GM23248 (cell line): ENCODE results near the gene CCDC187. TPM values are rescaled to one million over a fixed set of nuclear protein-coding genes. Genes with fewer than 3 reads are reported as not detected.

Source experiments
- DNase-seq: peaks from one replicate; pipeline ENCODE4 v3.0.0-alpha.2; 2015
- H2AFZ ChIP-seq: fragments of 200-600 bp; sonication (generic); 2 replicates; pipeline ENCODE4 v1.6.1; 2016; ENCODE audit warnings: antibody characterized with exemption
- H3F3A ChIP-seq: fragments of 200-600 bp; sonication (generic); 2 replicates; pipeline ENCODE4 v1.6.1; 2016; ENCODE audit warnings: mild to moderate bottlenecking, antibody characterized with exemption, mixed run types; ENCODE audit not compliant: insufficient read depth
- H3K27ac ChIP-seq: fragments of 200-600 bp; sonication (generic); 2 replicates; pipeline ENCODE4 v1.5.1; 2016; ENCODE audit warnings: mild to moderate bottlenecking
- H3K27me3 ChIP-seq: fragments of 200-600 bp; sonication (generic); replicated peaks from 2 replicates; pipeline ENCODE4 v1.6.1; 2016; ENCODE audit warnings: mild to moderate bottlenecking; ENCODE audit not compliant: insufficient read depth
- H3K36me3 ChIP-seq: fragments of 200-600 bp; sonication (generic); 2 replicates; pipeline ENCODE4 v1.6.1; 2016; ENCODE audit warnings: low read depth, mild to moderate bottlenecking
- H3K4me1 ChIP-seq: fragments of 200-600 bp; sonication (generic); 2 replicates; pipeline ENCODE4 v1.6.1; 2016; ENCODE audit warnings: mild to moderate bottlenecking; ENCODE audit not compliant: insufficient read depth
- H3K4me2 ChIP-seq: fragments of 200-600 bp; sonication (generic); one replicate; pipeline ENCODE4 v1.6.1; 2016; ENCODE audit warnings: mild to moderate bottlenecking; ENCODE audit not compliant: unreplicated experiment
- H3K4me3 ChIP-seq: fragments of 200-600 bp; sonication (generic); 2 replicates; pipeline ENCODE4 v1.5.1; 2016; ENCODE audit warnings: mild to moderate bottlenecking
- H3K79me2 ChIP-seq: fragments of 200-600 bp; sonication (generic); 2 replicates; pipeline ENCODE4 v1.6.1; 2016; ENCODE audit warnings: mild to moderate bottlenecking; ENCODE audit not compliant: insufficient read depth
- H3K9ac ChIP-seq: fragments of 200-600 bp; sonication (generic); 2 replicates; pipeline ENCODE4 v1.6.1; 2016; ENCODE audit warnings: mild to moderate bottlenecking
- H3K9me2 ChIP-seq: fragments of 200-600 bp; sonication (generic); 2 replicates; pipeline ENCODE4 v1.6.1; 2016; ENCODE audit warnings: mixed run types, mild to moderate bottlenecking, moderate library complexity; ENCODE audit not compliant: insufficient read depth
- H3K9me3 ChIP-seq: fragments of 200-600 bp; sonication (generic); one replicate; pipeline ENCODE4 v1.6.1; 2017; ENCODE audit warnings: low read depth
- H4K20me1 ChIP-seq: fragments of 200-600 bp; sonication (generic); 2 replicates; pipeline ENCODE4 v1.6.0; 2016; ENCODE audit not compliant: insufficient read depth
- EZH2 ChIP-seq: fragments of 200-600 bp; sonication (generic); IDR thresholded peaks from 2 replicates; pipeline ENCODE4 v1.6.1; 2018; ENCODE audit warnings: antibody characterized with exemption, mild to moderate bottlenecking; ENCODE audit not compliant: insufficient read depth, poor library complexity, severe bottlenecking
- EZH2phosphoT487 ChIP-seq: fragments of 200-600 bp; sonication (generic); IDR thresholded peaks from 2 replicates; pipeline ENCODE4 v1.6.1; 2018; ENCODE audit warnings: antibody characterized with exemption, moderate library complexity, mild to moderate bottlenecking, low read depth; ENCODE audit not compliant: insufficient read depth
- WGBS, 2 experiments: methylation state at CpG; one replicate each; pipeline ENCODE4 v1.1.6; 2015 to 2017; ENCODE audit warnings: low lambda C conversion rate in 2 of 2, low coverage in 1 of 2; ENCODE audit errors: missing lambda C conversion rate in 2 of 2; 5-methylcytosine and 5-hydroxymethylcytosine counted together
- in situ Hi-C: fragments of 300-500 bp; cut with MboI; formaldehyde crosslinking; loops from 2 replicates; pipeline ENCODE4 v1.15.0; 2020
- polyA plus RNA-seq: library from polyadenylated mRNA; unstranded; fragments of >200 nt; fragmentation: Nextera tagmentation; extraction: Ambion mirVana; gene quantifications from 2 replicates; pipeline ENCODE4 v1.2.1, GENCODE V29; 2016
- total RNA-seq: library from RNA; depleted of rRNA; stranded (reverse); fragments of >200 nt; shearing (Covaris generic); gene quantifications from 2 replicates; pipeline ENCODE4 v1.2.3, GENCODE V29; 2014

CCDC187 gene
- total and polyA plus RNA-seq, 2 experiments from 2014 or later: not detected

GRCh38 chr9:136280535-136281315 lies 23.2 kb downstream of the CCDC187 start:
- no peak for DNase-seq
- no peak overlapping the region for H3K4me3 ChIP-seq
- no peaks in the 10 kb centered on the region for H3K36me3 ChIP-seq
- no peaks in the 10 kb centered on the region for H4K20me1 ChIP-seq
- no peaks in the 10 kb centered on the region for H3K9me2 ChIP-seq
- in situ Hi-C loops: no loop called here
- H3K9ac ChIP-seq: no peak overlapping the region
- TF ChIP-seq EZH2phosphoT487: no peak
- no peak for TF ChIP-seq EZH2
- H2AFZ ChIP-seq: no peak overlapping the region
- H3K9me3 ChIP-seq: no peaks in the 10 kb centered on the region
- WGBS, 2 experiments: 63 to 66% methylated on average over 16 of the region's 16 CpGs
- H3F3A ChIP-seq: no peaks in the 10 kb centered on the region
- peaks cover 22% of the 10 kb centered on the region for H3K27me3 ChIP-seq
- H3K4me1 ChIP-seq: no peaks in the 10 kb centered on the region
- no peaks in the 10 kb centered on the region for H3K79me2 ChIP-seq
- H3K27ac ChIP-seq: no peak overlapping the region
- no peak overlapping the region for H3K4me2 ChIP-seq

- Histone ChIP-seq H3K4me3 (no peak overlapping the region), H3K4me1 (no peaks in the 10 kb centered on the region), H3K9ac (no peak overlapping the region), H3K79me2 (no peaks in the 10 kb centered on the region), H3K27ac (no peak overlapping the region), H3K9me3 (no peaks in the 10 kb centered on the region), H3K4me2 (no peak overlapping the region), H3K9me2 (no peaks in the 10 kb centered on the region), H4K20me1 (no peaks in the 10 kb centered on the region), H3F3A (no peaks in the 10 kb centered on the region), H2AFZ (no peak overlapping the region), H3K36me3 (no peaks in the 10 kb centered on the region), H3K27me3 (peaks cover 26% of the 10 kb centered on the region)
- in situ Hi-C loops: no loop called here
- TF ChIP-seq EZH2 (no peak), EZH2phosphoT487 (no peak)
- WGBS, 2 experiments: 61 to 64% methylated on average over 6 of the region's 6 CpGs
- no peak for DNase-seq
These were observed 24.4 kb downstream of the CCDC187 start for GRCh38 chr9:136279471-136279870.

- Histone ChIP-seq H3K27ac (no peak overlapping the region), H3K4me1 (no peaks in the 10 kb centered on the region), H2AFZ (no peak overlapping the region), H3K27me3 (peaks cover 26% of the 10 kb centered on the region), H3K79me2 (no peaks in the 10 kb centered on the region), H4K20me1 (no peaks in the 10 kb centered on the region), H3K4me3 (no peak overlapping the region), H3F3A (no peaks in the 10 kb centered on the region), H3K9me3 (no peaks in the 10 kb centered on the region), H3K9ac (no peak overlapping the region), H3K36me3 (no peaks in the 10 kb centered on the region), H3K4me2 (no peak overlapping the region), H3K9me2 (no peaks in the 10 kb centered on the region)
- DNase-seq: no peak
- in situ Hi-C loops: no loop called here
- WGBS, 2 experiments: 23 to 36% methylated on average over 1 of the region's 1 CpG
- TF ChIP-seq EZH2: no peak
- no peak for TF ChIP-seq EZH2phosphoT487
These were observed 25.0 kb downstream of the CCDC187 start for GRCh38 chr9:136278894-136279293.

GRCh38 chr9:136278221-136278620 lies 25.7 kb downstream of the CCDC187 start:
- Histone ChIP-seq H3K4me2 (no peak overlapping the region), H3K4me1 (no peaks in the 10 kb centered on the region), H2AFZ (no peak overlapping the region), H3K36me3 (no peaks in the 10 kb centered on the region), H3K9ac (no peak overlapping the region), H3K9me2 (no peaks in the 10 kb centered on the region), H3K27me3 (peaks cover 26% of the 10 kb centered on the region), H3K79me2 (no peaks in the 10 kb centered on the region), H3K9me3 (no peaks in the 10 kb centered on the region), H4K20me1 (no peaks in the 10 kb centered on the region), H3F3A (no peaks in the 10 kb centered on the region), H3K4me3 (no peak overlapping the region), H3K27ac (no peak overlapping the region)
- 56 to 68% methylated on average over 8 to 9 of the region's 9 CpGs for WGBS, 2 experiments
- TF ChIP-seq EZH2phosphoT487: no peak
- no peak for TF ChIP-seq EZH2
- in situ Hi-C loops: no loop called here
- DNase-seq: no peak

DNA sequence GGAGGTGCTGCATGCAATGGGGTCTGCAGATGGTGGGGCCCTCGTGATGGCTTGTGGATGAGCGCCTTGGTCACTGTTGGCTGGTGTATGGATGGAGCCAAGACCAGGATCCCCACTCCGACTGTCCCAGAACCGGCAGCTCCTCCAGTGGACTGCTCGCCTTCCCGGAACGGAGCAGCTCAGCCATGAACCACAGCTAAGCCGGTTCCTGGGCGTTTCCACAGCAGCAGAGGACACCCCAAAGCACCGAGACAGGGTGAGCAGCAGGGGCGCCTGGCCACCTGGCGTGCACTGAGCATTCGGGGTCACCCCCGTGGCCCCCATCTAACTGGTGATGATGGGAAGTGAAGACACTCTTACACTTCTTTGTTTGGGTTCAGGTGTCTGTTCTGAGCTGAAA lies 26.1 kb downstream of the CCDC187 start:
- Histone ChIP-seq H3K9me3 (no peaks in the 10 kb centered on the region), H3K79me2 (no peaks in the 10 kb centered on the region), H3K4me2 (no peak overlapping the region), H3K4me3 (no peak overlapping the region), H3K27ac (no peak overlapping the region), H3K4me1 (no peaks in the 10 kb centered on the region), H3K27me3 (peaks cover 26% of the 10 kb centered on the region), H3K9me2 (no peaks in the 10 kb centered on the region), H4K20me1 (no peaks in the 10 kb centered on the region), H3F3A (no peaks in the 10 kb centered on the region), H3K36me3 (no peaks in the 10 kb centered on the region), H3K9ac (no peak overlapping the region), H2AFZ (no peak overlapping the region)
- no peak for TF ChIP-seq EZH2phosphoT487
- no peak for TF ChIP-seq EZH2
- DNase-seq: no peak
- in situ Hi-C loops: no loop called here
- 60 to 61% methylated on average over 14 of the region's 14 CpGs for WGBS, 2 experiments
